ENCODE results near the gene PPP6R3.

Gene PPP6R3

DNA sequence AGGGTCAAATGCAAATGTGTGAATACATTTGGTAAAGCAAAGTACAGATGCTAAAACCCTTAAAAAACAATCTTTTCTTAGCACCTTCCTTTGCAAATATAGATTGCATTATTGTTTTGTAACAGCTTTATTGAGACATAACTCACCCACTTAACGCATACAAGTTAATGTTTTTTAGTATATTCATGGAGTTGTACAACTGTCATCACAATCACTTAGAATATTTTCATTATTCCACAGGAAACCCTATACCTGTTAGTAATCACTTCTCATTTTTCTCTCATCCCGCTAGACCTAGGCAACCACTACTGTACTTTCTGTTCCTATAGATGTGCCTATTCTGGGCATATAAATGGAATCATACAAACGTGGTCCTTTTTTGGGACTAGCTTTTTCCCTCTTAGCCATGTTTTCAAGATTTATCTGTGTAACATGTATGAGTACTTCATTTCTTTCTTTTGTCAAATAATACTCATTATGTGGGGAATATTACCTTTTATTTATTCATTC, 34.7 kb downstream of the PPP6R3 start:
- H3K4me3 ChIP-seq (ENCODE audit: low read depth, low read length) = no peak overlapping the region
- in situ Hi-C loops (cut with HindIII; ENCODE audit: low sequenced_read_pairs) = no loop called here
- no peak for DNase-seq (ENCODE audit: low read depth, low spot score)

DNA sequence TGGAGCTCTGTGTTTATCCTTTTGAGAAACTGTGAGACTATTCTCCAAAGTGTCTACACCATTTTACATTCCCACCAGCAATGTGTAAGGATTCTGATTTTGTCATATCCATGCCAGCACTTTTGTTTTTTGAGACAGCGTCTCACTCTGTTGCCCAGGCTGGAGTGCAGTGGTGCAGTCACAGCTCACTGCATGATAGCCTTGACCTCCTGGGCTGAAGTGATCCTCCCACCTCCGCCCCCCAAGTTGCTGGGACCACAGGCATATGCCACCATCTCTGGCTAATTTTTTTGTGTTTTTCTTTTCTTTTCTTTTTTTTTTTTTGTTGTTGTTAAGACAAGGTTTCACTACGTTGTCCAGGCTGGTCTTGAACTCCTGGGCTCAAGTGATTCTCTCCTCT, 35.3 kb downstream of the PPP6R3 start:
- in situ Hi-C loops (cut with HindIII; ENCODE audit: low sequenced_read_pairs) = no loop called here
- DNase-seq (ENCODE audit: low read depth, low spot score) = no peak
- TF ChIP-seq, protein P1, sequence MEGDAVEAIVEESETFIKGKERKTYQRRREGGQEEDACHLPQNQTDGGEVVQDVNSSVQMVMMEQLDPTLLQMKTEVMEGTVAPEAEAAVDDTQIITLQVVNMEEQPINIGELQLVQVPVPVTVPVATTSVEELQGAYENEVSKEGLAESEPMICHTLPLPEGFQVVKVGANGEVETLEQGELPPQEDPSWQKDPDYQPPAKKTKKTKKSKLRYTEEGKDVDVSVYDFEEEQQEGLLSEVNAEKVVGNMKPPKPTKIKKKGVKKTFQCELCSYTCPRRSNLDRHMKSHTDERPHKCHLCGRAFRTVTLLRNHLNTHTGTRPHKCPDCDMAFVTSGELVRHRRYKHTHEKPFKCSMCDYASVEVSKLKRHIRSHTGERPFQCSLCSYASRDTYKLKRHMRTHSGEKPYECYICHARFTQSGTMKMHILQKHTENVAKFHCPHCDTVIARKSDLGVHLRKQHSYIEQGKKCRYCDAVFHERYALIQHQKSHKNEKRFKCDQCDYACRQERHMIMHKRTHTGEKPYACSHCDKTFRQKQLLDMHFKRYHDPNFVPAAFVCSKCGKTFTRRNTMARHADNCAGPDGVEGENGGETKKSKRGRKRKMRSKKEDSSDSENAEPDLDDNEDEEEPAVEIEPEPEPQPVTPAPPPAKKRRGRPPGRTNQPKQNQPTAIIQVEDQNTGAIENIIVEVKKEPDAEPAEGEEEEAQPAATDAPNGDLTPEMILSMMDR (IDR thresholded peaks at IDR 0.05; ENCODE audit: low read depth, low read length) = no peak
- no peak overlapping the region for H3K4me3 ChIP-seq (ENCODE audit: low read depth, low read length)

More for the DNA sequence above, 34.7 kb downstream of the PPP6R3 start:
- TF ChIP-seq, protein P1 (IDR thresholded peaks at IDR 0.05; ENCODE audit: low read depth, low read length) = no peak

DNA sequence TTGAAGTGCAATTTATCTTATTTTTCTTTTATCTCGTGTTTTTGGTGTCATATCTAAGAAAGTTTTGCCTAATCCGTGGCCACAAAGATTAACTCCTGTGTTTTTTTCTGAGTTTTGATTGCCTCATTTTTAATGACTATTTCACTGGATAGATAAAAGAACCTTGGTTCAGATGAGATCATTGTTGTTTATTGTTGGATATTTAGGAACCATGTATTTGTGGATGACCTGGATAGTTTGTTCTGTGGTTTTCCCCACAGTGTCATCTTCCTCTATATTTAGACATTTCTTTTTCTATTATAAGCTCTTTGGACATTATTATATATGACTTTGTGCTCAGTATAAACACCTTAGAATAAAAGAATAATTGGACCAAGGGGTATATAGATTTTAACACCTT, 37.2 kb downstream of the PPP6R3 start:
- in situ Hi-C loops (cut with HindIII; ENCODE audit: low sequenced_read_pairs) = no loop called here
- DNase-seq (ENCODE audit: low read depth, low spot score) = no peak
- no peak overlapping the region for H3K4me3 ChIP-seq (ENCODE audit: low read depth, low read length)
- TF ChIP-seq, protein P1 (IDR thresholded peaks at IDR 0.05; ENCODE audit: low read depth, low read length) = no peak

DNA sequence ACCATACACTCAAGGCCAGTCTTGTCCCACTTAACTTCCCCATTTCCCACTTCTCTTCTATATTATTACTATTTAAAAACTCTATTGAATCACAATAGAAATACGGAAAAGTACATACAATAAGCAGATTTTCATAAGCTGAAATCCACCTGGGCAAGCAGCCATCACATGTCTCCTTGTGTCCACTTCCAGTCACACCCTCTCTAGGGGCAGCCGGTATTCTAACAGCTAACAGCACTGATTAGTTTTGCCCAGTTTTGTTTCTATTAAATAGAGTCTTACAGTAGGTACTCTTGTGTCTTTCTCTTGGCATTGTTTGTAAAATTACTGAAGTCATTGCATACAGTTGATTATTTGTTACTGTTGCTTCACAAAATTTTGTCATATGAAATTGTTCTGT, 37.8 kb downstream of the PPP6R3 start:
- DNase-seq (ENCODE audit: low read depth, low spot score) = no peak
- no peak overlapping the region for H3K4me3 ChIP-seq (ENCODE audit: low read depth, low read length)
- in situ Hi-C loops (cut with HindIII; ENCODE audit: low sequenced_read_pairs) = no loop called here
- TF ChIP-seq, protein P1 (IDR thresholded peaks at IDR 0.05; ENCODE audit: low read depth, low read length) = no peak

DNA sequence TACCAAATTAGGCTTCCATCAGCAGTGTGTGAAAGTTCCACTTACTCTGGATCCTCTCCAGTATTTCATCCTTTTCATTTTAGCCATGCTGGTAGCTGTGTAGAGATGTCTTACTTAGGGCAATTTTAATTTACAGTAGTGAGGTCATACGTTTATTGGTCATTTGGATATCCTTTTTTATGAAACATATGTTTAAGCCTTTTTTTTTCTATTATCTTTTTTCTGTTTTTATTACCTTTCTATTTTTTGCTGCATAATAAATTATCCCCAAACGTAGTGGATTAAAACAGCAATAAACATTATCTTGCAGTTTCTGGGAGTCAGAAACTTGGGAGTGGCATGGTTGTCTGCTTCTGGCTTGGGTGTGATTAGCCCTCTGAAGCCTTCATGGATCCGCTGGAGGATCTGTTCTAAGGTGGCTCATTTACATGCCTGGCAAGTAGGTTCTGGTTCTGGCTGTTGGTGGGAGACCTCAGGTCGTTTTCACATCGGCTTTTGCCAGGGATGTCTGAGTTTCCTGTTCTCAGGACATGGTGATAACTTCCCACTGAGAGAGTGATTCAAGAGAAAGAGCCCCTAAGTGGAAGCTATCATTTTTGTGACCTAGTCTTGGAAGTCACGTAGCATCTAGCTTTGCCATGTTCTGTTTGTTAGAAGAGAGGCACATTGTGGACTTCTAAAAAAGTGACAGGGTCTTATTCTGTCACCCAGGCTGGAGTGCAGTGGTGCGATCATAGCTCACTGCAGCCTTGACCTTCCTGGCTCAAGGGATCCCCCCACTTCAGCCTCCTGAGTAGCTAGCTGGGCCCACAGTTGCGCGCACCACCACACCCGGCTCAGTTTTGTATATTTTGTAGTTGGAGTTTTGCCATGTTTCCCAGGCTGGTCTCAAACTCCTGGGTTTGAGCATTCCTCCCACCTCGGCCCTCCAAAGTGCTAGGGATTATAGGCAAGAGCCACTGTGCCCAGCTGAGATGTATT, 38.6 kb downstream of the PPP6R3 start:
- H3K4me3 ChIP-seq (ENCODE audit: low read depth, low read length) = no peak overlapping the region
- no peak for DNase-seq (ENCODE audit: low read depth, low spot score)
- TF ChIP-seq, protein P1 (IDR thresholded peaks at IDR 0.05; ENCODE audit: low read depth, low read length) = no peak
- in situ Hi-C loops (cut with HindIII; ENCODE audit: low sequenced_read_pairs) = no loop called here

DNA sequence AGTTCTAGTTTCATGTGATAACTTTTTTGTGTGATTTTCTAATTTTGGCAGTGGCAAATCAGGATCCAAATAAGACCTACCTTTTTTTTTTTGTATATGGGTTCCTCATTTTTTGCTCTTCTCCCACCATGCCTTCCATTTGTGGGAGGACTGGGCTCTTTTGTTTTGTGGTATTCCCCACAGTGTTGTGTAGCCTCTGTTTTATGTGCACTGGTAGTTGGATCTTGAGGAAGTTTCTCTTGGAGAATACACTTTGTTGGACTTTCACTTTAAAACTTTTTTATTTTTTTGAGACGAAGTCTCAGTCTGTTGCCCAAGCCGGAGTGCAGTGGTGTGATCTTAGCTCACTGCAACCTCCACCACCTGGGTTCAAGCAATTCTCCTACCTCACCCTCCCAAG, 39.7 kb downstream of the PPP6R3 start:
- no peak overlapping the region for H3K4me3 ChIP-seq (ENCODE audit: low read depth, low read length)
- DNase-seq (ENCODE audit: low read depth, low spot score) = no peak
- TF ChIP-seq, protein P1 (IDR thresholded peaks at IDR 0.05; ENCODE audit: low read depth, low read length) = no peak
- in situ Hi-C loops (cut with HindIII; ENCODE audit: low sequenced_read_pairs) = no loop called here
